ENCODE results near the gene BEND3.
"Not testable (repeated sequence)": the region's sequence is repeated elsewhere in the genome, so short reads cannot be mapped to it uniquely, and the experiment has no call there.

Gene BEND3

GRCh38 chr6:107114926-107115694 is at the start of gene BEND3:
Gene BEND3, minus strand, starts transcription at chr6:107115515. Its CDS starts 16,230 bp downstream, at chr6:107099285.
- DNase-seq: peak; percentile 49

GRCh38 chr6:107164299-107164698 is 49.0 kb upstream of the BEND3 start:
- DNase-seq: not testable (repeated sequence)

GRCh38 chr6:107161521-107161920 is 46.2 kb upstream of the BEND3 start:
- no peak for DNase-seq

DNA sequence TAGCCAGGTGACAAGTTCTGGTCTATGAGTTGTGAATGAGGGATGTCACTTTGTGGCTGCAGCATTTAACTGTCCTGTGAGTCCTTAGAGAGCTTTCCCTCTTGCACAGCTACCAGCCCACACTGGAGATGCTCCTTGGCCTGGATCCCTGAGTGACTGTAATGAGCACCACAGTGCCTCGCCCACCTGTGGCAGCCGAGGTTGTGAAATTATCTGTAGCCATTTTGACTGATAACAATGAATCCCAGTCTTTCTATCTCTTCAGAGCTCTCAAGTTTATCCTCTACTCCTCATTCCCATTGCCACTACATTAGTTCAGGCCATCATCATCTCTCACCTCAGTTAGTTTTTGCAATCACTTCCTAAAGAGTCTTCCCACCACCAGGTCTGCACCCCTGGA is 41.3 kb upstream of the BEND3 start:
- no peak for DNase-seq

DNA sequence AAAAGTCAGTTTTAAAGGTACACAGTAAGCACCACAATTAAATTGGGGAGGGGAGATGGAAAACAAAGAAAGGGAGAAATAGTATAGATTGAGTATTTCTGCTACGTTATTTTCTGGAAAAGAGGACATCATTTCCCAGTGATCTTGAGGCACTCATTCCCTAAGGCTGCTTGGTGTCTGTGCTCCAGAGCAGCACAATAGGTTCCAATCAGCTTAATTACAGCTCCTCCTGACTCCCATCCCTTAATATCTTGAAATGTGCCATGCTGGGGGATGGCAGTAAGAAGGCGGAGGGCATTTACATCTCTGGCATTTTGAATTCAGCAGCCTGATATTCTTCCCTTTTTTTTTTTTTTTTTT is 39.5 kb upstream of the BEND3 start:
- DNase-seq: no peak

DNA sequence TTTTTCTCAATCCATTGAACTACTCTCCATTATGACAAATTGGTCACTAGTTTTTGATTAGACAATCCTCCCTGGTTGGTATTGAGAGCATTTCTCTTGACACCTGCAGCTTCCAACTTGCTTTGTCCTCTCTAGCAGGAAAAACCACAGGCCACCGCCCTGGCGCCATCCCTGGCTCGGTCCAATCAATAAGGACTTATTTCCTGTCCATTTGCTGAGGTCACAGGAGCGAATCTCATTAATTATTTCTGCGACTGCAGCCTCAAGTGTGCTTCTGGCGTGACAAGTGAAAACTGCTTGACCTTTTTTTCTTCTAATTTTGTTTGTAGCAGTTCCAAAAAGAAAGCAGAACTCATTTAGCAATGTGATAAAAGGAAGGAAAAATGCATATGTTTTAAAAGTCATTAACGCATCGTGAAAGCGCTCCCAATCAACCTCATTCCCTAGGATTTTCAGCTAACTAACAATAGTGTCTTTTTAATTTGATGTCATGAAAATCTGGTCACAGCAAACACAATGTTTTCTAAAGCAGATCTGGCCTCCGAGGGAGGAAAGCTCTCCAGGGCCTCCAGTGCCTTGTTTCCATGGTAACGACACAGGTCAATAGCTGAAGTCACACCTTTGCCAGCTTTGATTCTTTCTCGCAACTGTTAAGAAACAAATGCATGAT is 39.0 kb upstream of the BEND3 start:
- DNase-seq: no peak

- DNase-seq: no peak
Observed at GRCh38 chr6:107152638-107153430, 37.5 kb upstream of the BEND3 start.

DNA sequence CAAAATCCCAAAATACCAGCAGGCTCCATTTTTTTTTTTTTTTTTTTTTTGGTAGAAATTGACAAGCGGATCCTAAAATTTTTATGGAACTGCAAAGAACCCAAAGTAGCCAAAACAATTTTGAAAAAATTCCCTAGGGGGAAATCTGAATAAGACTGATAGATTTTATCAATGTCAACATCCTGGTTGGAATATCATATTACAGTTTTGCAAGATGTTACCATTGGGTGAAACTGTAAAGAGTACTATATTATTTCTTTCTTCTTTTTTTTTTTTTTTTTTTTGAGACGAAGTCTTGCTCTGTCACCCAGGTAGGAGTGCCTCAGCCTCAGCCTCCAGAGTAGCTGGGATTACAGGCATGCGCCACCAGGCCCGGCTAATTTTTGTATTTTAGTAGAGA is 29.4 kb upstream of the BEND3 start:
- no peak for DNase-seq

DNA sequence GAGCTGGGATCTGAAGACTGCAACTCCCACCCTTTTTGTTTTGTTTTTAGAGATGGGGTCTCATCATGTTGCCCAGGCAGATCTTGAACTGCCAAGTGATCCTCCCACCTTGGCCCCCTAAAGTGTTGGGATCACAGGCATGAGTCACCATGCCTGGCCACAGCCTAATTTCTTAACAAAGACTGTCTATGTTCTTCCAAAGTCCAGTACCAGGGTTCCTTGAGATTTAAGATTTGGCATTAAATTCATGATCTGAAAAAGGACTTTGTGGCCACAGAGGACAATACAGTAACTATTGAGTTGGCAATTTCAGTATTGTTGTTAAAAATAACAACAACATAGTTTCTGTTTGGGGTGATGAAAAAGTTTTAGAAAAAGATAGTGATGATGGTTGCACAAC is 28.7 kb upstream of the BEND3 start:
- DNase-seq: no peak

- no peak for DNase-seq
Observed at GRCh38 chr6:107140581-107140980, 25.3 kb upstream of the BEND3 start.

- DNase-seq: not testable (repeated sequence)
Observed at GRCh38 chr6:107136324-107136723, 21.0 kb upstream of the BEND3 start.

DNA sequence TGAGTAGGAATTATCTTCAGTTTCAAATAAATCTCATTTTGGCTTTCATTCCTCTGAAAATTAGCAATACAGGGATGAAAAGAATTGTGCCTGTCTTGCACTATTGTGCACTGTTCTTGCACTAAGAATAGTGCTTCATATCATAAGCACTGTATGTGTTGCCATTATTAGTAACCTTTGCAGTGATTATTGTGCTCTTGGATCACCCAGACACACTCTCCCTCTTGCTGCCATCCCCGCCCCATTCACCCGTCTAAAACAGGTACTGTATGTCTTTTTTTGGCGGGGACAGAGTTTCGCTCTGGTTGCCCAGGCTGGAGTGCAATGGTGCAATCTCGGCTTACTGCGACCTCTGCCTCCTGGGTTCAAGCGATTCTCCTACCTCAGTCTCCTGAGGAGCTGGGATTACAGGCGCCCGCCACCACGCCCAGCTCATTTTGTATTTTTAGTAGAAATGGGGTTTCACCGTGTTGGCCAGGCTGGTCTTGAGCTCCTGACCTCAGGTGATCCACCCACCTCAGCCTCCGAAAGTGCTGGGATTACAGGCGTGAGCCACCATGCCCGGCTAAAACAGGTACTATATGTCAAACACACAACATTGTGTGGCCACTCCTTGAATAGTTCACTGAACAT is 19.8 kb upstream of the BEND3 start:
- not testable (repeated sequence) for DNase-seq

DNA sequence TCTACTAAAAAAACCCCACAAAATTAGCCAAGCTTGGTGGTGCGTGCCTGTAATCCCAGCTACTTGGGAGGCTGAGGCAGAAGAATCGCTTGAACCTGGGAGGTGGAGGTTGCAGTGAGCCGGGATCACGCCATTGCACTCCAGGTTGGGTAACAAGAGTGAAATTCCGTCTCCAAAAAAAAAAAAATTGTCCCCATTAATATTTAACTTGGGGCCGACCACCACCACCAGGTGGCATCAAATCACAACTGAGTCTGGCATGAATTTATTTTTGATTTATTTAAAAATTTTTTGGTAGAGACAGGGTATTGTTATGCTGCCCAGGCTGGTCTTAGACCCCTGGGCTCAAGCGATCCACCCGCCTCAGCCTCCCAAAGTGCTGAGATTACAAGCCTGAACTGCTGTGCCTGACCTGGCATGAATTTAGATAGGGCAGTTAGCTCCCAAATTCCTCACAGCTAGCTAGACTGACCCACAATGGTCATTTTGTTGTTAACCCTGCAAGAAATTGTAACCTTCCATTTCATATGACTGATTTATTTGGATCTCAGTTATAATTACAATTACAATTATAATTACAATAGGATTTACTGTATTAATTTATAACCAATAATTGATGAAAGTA is 17.1 kb upstream of the BEND3 start:
- no peak for DNase-seq

DNA sequence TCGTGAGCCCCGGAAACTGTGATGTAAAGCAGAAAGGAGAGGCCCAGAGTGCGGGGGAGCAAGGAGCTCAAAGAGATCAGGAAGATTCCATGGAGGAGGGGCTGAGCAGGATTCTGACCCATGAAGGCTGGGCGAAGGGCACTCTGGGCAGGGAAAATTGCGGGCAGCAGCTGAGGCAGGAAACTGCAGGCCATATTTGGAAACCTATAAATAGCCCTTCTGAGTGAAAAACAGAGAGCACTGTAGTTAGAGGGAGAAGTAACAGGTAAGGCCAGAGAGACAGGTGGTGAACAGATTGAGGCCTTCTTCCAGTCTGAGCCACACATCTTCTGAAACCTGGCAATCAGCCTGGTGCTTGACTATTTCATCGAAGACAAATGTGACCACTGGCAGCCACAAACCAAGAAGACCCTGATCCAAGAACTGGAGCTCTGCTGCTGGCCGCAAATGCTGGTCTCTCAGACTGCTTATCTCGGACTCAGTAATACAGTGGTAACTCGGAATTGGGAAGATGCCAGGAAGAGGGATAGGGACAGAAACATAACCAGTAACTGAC is 14.1 kb upstream of the BEND3 start:
- no peak for DNase-seq

DNA sequence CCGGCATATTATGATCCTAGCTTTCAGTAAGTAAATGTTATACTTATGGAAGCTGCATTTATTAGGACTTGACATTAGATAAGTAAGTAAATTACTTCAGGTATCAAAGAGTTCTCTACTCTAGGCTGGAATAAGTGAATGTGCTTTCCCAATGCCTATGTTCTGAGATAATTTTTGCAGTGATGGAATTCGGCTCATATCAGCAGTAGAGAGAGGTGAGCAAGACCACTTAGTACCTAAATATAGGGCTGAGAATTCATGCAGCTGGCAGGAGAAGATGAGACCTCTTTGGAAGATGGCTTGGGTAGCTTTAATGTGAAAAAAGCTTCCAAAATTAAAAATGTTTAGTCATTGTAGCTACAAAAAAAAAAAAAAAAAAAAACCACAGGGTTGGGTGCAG is 13.3 kb upstream of the BEND3 start:
- no peak for DNase-seq

GRCh38 chr6:107128175-107128574 is 12.9 kb upstream of the BEND3 start:
- DNase-seq: no peak

DNA sequence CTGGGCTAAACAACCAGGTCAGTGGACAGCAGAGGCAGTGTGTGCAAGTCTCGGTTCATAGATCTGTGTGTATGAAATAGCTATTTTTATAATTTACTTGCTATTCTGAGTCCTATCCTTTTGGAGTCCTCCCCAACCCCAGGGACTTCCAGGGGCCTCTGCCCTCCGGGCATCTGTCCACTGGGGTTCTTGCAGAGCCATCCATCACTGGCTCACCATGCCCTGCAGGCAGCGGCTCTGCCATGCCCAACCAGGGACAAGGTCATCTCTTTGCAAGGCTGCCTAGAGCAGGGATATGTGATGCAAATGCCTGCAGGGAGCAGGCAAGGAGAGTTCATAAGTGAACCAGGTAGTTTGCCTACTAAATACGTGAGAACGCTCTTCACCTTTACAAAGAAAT is 10.5 kb upstream of the BEND3 start:
- no peak for DNase-seq

DNA sequence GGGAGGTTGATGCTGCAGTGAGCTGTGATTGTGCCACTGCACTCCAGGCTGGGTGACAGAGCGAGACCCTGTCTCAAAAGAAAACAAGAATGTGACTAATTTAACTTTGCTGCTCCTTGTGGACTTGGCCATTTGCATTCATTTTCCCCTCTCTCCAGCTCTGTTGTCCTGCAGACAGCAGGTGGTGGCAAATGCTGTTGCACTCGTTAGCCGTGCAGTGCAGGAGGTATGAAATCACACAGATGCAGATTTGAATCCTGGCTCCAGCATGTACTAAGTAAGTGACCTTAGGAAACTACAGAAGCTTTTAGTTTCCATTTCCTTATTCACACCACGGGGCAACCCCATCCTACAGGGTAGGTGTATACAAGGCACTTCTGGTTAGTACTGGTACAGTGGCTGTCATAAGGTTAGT is 9.6 kb upstream of the BEND3 start:
- DNase-seq: no peak

- DNase-seq: no peak
Observed at GRCh38 chr6:107123501-107123900, 8.2 kb upstream of the BEND3 start.

GRCh38 chr6:107122748-107123147 is 7.4 kb upstream of the BEND3 start:
- no peak for DNase-seq

- no peak for DNase-seq
Observed at GRCh38 chr6:107121964-107122495, 6.7 kb upstream of the BEND3 start.

GRCh38 chr6:107121266-107121665 is 6.0 kb upstream of the BEND3 start:
- DNase-seq: no peak

Measured in stimulated activated naive CD4-positive, alpha-beta T cell treated with Interleukin-2 at 50 U/mL for 16 hours (primary cell).